GM12801 (cell line): ENCODE data around the gene ZNF564.

ENCODE experiments used
- CTCF ChIP-seq: IDR thresholded peaks from one replicate; pipeline ENCODE4 v1.5.1; 2011; ENCODE audit warnings: control low read depth; ENCODE audit not compliant: insufficient read length; ENCODE audit errors: extremely low read depth

ZNF564 gene

GRCh38 chr19:12551060-12551832 lies at the start of gene ZNF564:
Gene ZNF564 (minus strand): TSS chr19:12551482. CDS start chr19:12551332, 150 bp downstream.
- no peak for TF ChIP-seq CTCF

GRCh38 chr19:12597594-12597993 lies 46.3 kb upstream of the ZNF564 start:
- no peak for TF ChIP-seq CTCF

- no peak for TF ChIP-seq CTCF
Observed at GRCh38 chr19:12596927-12597548, 45.8 kb upstream of the ZNF564 start.

GRCh38 chr19:12596485-12596884 lies 45.2 kb upstream of the ZNF564 start:
- no peak for TF ChIP-seq CTCF

GRCh38 chr19:12581100-12581499 lies 29.8 kb upstream of the ZNF564 start:
- no peak for TF ChIP-seq CTCF

- no peak for TF ChIP-seq CTCF
Observed at GRCh38 chr19:12580180-12580694, 29.0 kb upstream of the ZNF564 start.

- TF ChIP-seq CTCF: no peak
Observed at GRCh38 chr19:12578641-12579040, 27.4 kb upstream of the ZNF564 start.
